HG02798 (cell line): Measurements from ENCODE around the gene AGTRAP.

Source experiments
- ATAC-seq: cut with Tn5 transposase; IDR thresholded peaks from one replicate; pipeline ENCODE4 v1.9.1; 2021; ENCODE audit warnings: mild to moderate bottlenecking; ENCODE audit not compliant: unreplicated experiment, poor library complexity

AGTRAP gene

GRCh38 chr1:11794446-11795237 is 58.7 kb downstream of the AGTRAP start:
- no peak for ATAC-seq

- no peak for ATAC-seq
Observed at GRCh38 chr1:11795238-11795890, 59.4 kb downstream of the AGTRAP start.

GRCh38 chr1:11796036-11796828 is 60.3 kb downstream of the AGTRAP start:
- ATAC-seq, result no peak

GRCh38 chr1:11797525-11798216 is 61.7 kb downstream of the AGTRAP start:
- no peak for ATAC-seq

- no peak for ATAC-seq
Observed at GRCh38 chr1:11799099-11799498, 63.2 kb downstream of the AGTRAP start.

GRCh38 chr1:11799896-11800295 is 64.0 kb downstream of the AGTRAP start:
- ATAC-seq, result no peak

GRCh38 chr1:11800391-11800755 is 64.4 kb downstream of the AGTRAP start:
- ATAC-seq, result no peak
